GM19238 (cell line): Measurements from ENCODE around the gene MT2A.

ENCODE experiments used
- DNase-seq: peaks from one replicate; pipeline ENCODE4 v3.0.0; 2011; ENCODE audit warnings: low spot score; ENCODE audit not compliant: insufficient read length

MT2A gene

DNA sequence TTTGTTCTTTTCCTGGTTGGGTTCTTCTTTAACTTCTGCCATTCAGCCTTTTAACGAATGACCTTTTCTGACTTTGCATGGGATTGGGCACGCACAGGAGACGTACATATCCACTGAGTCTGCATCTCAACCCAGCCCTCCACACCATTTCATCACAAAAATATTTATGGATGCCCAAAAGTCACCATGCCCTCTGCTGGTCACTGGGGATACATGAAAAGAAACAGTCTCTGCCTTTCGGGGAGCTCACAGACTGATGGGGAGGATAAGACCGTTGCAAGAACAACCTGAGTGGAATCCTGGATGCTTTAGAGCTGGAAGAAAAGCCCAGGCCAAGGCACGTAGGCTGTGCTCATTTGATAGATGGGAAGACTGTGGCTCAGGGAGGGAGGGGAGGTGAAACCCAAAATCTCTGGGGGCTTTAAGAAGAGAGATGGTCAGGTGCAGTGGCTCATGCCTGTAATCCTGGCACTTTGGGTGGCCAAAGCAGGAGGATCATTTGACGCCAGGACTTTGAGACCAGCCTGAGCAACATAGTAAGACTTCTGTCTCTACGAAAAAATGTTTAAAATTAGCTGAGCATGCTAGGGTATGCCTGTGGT is 7.9 kb upstream of the MT2A start:
- no peak for DNase-seq

DNA sequence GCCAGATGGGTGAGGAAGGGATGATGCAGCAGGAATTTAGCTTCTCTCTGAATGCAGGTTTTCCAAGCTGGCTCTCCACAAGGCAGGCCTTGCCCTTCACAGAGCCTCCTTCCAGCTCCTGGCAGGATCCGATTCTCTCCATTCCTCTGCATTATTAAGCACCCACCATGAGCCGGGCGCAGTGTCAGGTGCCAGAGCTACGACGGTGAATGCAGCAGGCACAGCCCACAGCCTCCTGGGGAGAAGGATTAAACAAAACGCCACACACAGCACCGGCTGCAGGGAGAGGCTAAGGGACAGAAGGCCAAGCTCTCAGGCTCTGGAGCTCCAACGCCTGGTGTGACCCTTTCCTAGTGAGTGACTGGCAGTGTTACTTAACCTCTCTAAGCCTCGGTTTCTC is 7.1 kb upstream of the MT2A start:
- no peak for DNase-seq

DNA sequence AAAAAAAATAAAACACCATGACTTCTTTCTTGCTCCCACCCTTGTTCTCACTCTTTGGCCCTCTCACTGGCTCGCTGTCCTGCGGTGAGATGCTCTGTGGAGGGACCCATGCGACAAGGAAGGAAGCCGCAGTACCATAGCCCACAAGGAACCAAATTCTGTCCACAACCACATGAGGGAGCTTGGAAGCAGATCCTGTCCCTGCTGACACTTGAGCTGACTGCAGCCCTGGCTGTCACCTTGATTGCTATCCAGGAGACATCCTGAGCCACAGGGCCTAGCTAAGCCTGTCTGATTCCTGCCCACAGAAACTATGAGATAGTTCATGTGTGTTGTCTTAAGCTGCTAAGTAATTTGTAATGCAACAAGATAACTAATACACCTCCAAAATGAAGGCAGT is 4.8 kb upstream of the MT2A start:
- DNase-seq = no peak

DNA sequence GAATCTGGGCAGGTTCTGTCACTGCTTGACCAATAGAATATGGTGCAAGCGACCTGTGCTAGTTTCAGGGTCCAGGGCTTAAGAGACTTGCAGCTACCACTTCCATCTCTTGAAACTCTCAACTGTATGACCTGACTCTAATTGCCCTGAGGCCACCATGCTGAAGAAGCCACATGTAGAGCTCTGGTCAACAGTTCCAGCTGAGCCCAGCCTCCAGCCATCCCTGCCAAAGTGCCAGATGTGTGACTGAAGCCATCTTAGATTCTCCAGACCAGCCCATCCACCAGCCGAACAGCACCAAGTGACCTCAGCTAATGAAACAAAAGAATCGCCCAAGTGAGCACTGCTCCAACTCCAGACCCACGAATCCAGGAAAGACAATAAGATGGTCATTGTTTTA is 3.4 kb upstream of the MT2A start:
- no peak for DNase-seq

DNA sequence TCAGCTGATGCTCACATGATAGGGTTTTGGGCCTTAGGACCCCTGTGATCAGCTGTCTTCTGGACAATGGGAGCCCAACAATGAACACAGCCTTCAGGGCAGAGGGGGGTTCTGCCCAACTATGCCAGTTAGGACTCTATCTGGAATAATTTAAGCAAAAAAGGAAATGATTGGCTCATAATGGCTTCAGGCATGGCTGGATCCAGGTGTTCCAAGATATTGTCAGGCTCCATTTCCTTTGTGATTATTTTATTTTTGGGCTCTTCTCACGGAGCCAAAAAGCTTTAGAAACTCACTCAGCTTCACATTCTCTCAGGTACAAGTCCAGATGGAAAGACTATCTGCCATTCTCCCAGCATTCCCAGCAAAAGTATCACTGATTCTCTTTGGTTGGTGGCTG is 2.9 kb upstream of the MT2A start:
- no peak for DNase-seq

DNA sequence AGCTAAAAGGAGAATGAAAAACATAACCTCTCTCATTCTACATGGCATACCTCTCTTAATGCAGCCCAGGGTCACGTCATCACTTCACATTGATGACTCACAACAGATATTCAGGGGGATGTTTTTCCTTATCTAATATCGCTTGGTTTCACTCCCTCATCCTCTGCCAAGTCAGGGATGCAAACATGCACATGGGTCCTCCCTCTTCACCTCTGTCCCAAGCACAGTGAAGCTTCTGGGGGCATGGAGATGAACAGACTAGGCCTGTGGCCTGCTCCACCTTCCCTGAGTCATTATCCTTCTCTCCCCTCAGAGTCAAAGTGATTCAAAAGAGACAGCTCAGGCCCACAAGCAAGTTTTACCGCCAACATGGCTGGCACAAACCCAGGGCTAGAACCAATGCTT is 2.3 kb upstream of the MT2A start:
- no peak for DNase-seq

DNA sequence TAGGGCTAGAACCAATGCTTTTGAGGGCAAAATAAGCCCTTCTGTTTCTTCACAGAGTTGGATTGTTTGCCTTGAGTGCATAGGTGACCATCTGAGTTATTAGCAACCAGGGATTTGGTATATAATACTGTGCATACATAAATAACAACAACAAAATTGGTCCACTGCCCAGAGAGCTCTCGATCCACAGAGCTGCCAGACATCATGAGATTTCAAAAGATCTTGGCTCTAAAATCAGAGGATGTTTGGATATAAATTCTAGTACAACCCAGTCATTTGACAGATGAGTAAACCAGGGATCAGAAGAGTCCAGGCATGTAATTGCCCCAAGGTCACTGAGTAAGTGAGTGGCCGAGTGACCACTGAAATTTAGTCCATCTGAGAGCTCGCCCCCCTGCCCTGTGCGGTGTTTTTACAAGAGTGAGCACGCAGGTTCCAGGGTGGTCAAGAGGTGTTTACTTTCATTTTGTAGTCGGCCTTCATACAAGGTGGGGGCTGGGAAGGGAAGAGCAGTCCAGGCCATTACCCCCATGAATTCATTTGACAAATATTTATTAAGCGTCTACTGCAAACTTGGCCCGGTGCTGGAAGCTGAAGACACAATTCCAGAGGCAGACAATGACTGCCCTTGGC is 1.8 kb upstream of the MT2A start:
- DNase-seq = no peak

DNA sequence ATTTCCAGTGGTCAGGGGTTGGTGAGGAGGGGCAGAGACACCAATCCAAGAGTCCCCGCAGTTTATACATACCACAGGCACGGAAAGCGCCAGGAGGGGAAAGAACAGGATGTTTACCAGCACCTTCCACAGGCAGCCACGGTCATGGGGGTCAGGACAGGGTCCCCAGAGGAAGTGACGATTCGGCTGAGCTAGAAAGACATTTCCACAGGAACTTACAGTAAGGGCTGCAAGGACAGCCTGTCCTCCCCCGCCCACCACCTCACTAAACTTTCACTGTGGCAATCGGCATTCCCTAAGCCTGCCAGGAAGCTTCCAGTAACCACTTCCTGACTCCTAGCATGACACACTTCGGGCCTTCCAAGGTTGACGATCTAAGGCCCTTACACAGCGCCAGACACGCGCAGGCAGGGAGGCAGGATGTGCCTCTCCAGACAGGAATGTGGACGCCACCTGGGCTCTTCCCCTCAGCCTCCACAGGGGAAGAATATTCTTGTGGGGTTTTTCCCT is 1.2 kb upstream of the MT2A start:
- DNase-seq = no peak

DNA sequence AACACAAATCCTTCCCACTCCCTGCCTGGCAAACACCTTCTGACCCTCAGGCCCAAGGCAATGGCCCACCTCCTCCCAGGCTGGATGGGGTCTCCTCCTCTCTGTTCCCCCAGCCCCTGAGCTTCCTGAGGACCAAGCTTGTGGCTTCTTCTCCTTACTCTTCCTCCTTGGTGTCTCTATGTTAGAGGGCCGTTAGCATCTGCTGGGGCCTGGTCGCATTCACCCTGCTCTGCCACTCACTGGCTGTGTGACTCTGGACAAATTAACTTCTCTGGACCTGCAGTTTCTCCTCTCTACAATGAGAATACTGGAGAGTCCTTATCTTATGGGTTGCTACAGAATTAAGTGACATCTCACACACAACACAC is 725 bp upstream of the MT2A start:
- no peak for DNase-seq

DNA sequence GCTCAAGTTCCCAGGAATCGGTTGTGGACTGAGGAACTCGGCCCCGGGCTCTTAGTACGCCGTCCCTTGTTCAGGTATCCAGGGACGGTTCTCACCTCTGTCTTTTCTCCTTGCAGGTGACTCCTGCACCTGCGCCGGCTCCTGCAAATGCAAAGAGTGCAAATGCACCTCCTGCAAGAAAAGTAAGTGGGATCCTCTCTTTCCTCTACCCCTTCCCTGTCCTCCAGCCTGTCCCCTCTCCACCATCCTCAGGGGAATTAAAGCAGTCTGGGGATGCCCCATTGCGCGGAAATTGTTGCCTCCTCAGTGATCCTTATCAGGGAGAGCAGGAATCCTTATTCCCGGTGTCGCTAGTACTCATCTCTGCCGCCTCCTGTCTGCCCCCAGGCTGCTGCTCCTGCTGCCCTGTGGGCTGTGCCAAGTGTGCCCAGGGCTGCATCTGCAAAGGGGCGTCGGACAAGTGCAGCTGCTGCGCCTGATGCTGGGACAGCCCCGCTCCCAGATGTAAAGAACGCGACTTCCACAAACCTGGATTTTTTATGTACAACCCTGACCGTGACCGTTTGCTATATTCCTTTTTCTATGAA is 585 bp downstream of the MT2A start:
- DNase-seq = no peak

DNA sequence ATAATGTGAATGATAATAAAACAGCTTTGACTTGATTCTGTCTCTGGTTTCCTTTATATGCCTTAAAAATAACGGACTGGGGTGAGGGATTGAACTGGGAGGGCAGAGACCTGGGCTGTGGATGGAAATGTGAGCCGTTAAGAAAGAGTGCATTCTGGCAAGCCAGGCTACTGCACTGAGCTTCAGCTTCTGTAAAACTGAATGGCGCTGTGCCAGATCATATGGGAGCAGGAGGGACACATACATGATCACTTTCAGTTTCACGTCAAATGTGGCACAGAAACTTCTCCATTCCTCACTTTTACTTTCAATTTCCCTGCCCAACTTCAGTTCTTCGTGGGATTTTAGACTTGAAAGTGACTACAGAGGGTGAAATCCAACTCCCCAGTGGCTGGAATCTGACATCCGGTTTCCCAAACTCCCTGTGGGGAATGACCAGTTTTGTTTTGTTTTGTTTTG is 1.1 kb downstream of the MT2A start:
- DNase-seq = peak; percentile 73

DNA sequence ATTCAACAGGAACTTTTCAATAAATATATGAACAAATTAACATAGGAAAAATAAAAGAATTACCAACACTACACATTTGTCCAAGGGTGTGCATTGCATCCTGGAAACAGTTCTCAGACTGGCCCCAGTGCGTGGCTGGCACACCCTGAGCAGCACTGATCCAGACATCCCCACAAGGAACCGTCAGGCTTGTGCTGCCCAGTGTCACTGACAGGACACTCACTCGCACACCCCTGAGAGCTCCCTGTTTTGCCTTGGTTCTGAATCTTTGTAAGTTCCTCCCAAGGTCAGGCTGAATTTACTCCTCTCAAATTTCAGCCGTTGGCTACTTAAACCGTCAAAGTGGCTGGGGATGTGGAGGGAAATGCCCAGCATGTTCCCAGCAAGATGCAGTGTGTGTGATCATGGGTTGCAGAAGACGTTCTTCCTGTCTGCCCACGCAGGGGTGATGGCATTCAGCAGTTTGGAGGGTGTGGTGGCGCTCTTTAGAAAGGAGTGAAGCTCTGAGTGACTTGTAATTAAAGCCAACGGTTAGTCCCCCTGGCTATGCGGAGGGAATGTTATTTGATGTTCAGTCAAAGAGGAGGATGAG is 1.7 kb downstream of the MT2A start:
- DNase-seq = no peak

DNA sequence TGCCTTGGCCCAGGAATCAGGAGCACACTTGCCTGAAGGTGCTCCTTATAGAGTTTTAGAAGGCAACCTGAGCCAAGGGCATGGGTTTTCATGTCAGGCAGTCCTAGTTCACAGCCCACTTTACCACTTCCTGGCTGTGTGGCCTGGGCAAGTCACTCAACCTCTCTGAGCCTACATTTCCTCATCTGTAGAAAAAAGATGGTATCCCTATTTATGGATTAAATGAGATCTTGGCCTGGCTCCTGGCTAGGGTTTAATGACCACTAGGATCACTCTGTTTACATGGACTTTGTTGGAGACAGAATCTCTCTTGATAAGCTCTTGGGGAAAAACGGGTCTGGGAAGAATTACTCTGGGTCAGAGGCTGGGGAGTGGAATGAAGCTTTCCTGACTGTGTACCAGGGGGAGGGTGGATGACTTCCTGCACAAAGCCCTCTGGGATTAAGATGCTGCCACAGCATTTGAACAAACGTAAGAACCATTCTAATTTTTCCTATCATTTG is 2.3 kb downstream of the MT2A start:
- DNase-seq = no peak

DNA sequence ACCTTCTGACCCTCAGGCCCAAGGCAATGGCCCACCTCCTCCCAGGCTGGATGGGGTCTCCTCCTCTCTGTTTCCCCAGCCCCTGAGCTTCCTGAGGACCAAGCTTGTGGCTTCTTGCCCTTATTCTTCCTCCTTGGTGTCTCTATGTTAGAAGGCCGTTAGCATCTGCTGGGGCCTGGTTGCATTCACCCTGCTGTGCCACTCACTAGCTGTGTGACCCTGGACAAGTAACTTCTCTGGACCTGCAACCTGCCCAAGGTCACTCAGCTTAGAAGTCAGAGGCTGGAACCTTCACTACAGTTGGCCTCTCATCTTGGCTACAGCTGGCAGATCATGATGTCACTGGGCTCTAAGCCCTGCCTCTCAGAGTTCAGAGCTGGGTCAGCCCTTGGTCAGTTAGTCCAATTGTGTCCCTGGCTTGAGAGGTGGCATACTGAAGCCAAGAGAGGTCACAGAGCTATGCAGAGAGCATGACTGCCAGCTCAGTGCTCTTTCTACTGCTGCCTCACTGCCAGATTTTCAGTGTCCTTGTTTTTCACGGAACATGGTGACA is 3.0 kb downstream of the MT2A start:
- DNase-seq = no peak

DNA sequence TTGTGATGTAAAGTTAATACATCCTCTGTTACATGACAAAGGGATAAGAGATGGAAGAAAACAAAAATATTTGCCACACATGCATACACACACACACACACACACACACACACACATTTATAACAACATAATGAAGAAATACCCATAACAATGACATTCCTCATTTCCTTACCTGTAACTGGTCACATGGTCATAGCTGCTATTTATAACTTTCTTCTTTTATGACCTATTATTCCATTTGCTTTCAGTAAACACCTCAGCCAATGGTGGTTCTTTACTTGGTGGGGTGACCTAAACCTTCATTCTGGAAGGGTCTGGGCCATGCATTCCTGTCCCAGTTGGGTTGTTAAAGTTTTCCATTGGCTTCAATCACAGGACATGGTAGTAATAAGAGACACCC is 5.3 kb downstream of the MT2A start:
- DNase-seq = no peak

DNA sequence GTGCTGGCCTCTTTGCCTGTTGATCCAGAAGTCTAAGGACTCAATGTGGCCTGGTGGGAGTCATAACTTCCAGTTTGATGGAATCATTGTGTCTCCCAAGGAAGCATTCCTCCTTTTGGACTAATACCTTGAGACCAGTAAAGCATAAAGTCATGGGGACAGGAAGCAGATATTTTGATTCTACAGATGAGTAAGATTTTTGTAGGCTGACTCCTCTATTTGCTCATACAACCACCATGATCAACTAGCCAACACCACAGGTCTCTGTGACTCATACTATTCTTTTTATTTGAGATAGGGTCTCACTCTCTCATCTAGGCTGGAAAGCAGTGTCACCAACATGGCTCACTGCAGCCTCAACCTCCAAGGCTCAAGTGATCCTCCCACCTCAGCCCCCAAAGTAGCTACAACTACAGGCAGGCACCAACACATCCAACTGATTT is 6.2 kb downstream of the MT2A start:
- DNase-seq = no peak

DNA sequence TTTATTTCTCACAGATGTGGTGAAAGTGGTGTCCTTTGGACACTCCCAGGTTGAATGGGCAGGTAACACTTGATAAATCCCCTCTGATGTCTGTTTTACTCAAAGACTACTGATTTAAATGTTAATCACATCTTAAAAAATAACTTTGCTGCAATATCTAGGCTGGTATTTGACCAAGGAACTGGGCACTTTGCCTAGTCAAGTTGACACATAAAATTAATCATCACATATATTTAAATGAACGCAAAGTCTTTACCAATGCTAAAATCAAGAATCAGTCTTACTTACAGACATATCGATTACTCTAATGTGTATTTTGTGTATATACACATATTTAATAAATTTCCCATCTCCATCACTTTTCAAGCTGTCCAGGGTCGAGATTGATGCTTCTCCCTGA is 7.0 kb downstream of the MT2A start:
- DNase-seq = no peak

DNA sequence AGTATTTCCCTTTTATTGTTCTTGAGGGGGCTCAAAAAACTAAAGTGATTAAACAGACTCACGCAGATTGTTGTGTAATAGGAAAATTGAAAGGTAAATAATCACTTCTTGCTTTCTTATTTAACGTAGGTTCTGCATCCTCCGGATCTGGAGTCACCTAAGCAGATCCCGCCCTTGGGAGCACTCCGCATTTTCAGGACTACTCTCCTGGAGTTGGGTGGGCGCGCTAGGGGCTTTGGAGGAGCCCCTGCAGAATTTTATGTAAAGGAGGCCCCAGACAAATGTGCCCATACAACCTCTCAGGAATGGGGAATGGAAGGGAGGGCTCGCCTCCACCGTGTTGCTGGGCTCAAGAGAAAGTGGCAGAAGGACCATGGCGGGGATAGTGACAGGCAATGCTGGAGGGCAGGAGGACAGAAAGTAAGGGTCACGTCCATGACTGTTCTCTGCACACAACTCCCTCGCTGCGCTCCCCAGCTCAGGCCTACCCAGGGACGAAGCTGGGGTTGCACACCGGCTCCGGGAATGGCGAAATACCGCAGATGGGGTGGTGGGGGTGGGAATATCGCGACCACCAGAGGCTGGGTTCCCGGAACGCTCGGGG is 8.3 kb downstream of the MT2A start:
- DNase-seq = no peak

DNA sequence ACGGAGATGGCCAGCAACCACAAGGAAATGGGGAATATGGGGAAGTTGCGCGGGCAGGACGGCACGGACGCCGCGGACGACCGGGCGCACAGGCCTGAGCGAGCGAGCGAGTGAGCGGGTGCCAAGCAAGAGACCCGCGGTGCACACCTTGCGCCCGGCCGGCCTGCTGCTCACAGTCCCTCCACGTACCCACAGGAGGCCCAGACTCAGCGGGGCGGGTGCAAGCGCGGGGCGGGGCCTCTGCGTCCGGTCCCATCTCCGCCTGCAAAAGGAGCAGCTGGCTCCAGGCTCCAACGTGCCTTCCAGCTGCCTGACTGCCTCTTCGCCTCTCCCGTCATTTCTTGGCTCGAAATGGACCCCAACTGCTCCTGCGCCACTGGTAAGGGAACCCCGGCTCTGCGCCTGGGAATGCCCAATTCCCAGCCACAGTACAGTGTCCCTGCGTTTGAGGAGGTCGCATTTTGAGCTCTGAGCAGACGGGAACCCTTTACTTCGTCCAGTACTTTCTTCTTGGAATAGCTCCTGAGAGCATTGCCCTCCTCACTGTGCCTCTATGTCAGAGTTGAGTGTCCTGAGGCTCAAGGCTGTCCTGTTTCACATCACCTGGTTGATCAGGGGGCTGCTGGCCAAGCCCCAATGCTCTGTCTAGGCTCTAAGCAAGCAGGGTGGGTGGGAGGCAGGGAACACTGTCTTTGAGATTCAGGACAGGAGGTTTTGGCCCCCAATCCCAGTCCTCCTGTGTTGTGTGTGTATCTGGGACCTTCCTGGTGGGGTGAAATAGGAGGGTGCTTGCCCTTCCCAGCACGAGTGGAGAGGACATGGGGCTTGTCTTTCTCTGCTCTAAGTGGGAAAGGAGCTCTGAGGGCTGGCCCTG is 9.1 kb downstream of the MT2A start:
- DNase-seq = no peak

DNA sequence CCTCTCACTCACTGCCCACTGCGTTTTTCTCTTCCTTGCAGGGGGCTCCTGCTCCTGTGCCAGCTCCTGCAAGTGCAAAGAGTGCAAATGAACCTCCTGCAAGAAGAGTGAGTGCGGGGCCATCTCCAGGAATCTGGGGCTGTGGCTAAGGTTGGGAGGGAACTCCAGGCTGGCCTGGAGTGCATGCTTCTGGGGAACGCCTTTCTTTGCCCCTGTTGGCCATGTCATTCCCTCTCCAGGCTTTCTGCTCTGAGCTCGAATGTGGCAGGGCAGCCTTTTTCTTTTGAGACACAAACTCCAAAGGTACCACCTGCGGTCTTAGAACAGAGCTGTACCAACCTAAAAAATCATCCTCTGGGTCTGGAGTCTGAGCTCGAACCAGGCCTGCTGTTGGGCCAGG is 9.8 kb downstream of the MT2A start:
- no peak for DNase-seq
